DMS153 (cell line): ENCODE data around the gene PARP16.
A peak's percentile ranks its signal among the peaks of the same experiment; 100 is the strongest.

Source experiments
- DNase-seq: peaks from one replicate; lab custom pipeline; 2025; lab: John Stamatoyannopoulos, UW

Gene PARP16

DNA sequence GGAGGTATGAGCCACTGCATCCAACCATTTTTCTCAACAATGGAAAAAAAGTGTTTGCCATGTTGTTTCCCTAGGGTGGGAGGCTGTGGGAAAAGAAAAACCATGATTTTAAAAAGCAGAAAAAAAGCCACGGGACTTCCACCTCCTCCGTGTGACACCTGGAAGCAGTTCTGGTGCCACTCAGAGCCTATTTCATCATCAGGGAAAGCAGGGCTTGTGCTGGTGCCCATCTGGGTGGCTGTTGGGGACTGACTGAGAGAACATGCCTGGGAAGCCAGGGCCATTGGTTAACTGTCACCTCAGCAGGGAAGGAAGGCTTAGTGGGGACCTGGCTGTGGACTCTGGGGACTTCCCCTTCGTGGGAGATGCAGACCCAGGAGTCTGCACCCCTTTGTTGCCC, 25.1 kb upstream of the PARP16 start:
- no peak for DNase-seq

DNA sequence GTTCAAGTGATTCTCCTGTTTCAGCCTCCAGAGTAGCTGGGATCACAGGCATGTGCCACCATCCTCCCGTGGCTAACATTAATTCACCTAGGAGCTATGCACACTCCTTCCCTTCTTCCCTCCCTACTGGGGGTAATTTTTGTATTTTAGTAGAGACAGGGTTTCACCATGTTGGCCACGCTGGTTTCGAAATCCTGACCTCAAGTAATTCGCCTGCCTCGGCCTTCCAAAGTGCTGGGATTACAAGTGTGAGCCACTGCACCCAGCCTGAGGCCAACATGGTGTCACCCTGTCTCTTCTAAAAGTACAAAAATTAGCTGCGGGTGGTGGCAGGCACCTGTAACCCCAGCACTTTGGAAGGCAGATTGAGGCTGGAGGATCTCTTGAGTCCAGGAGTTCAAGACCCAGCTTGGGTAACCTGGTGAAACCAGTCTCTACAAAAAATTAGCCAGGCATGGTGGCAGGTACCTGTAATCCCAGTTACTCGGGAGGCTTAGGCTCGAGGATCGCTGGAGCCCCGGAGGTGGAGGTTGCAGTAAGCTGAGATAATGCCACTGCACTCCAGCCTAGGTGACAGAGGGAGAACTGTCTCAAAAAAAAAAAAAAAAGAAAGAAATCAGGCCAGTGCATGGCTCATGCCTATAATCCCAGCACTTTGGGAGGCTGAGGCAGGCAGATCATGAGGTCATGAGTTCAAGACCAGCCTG, 23.9 kb upstream of the PARP16 start:
- no peak for DNase-seq

DNA sequence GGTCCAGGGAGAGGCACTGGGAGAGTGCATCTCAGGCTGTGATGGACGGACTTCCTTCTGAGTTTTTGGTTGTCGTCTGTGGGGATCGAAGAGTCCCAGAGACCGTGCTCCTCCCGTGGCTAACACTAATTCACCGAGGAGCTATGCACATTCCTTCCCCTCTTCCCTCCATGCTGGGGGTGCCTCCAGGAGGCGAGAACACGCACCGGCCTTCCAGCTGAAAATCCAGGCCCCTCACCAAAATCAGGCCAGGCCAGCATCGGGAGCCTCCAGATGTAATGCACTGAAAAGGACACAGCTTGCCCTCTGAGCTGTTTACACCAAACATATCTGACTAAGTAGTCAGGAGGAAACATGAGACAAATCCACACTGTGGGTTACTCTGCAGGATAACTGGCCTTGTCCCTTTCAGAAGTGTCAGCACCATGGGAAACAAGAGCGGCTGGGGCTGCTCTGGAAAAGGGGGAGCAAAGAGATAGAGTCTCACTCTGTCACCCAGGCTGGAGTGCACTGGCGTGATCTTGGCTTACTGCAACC, 23.3 kb upstream of the PARP16 start:
- no peak for DNase-seq

DNA sequence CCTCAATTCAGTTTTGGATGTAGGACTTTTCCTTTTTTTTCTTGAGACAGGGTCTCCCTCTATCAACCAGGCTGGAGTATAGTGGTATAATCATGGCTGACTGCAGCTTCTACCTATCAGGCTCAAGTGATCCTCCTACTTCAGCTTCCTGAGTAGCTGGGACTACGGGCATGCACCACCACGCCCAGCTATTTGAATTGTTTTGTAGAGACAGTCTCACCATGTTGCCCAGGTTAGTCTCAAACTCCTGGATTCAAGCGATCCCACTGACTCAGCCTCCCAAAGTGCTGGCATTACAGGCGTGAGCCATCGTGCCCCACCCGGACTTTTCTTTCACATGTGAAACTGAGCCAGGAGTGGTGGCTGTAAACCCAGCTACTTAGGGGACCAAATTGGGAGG, 21.3 kb upstream of the PARP16 start:
- no peak for DNase-seq

DNA sequence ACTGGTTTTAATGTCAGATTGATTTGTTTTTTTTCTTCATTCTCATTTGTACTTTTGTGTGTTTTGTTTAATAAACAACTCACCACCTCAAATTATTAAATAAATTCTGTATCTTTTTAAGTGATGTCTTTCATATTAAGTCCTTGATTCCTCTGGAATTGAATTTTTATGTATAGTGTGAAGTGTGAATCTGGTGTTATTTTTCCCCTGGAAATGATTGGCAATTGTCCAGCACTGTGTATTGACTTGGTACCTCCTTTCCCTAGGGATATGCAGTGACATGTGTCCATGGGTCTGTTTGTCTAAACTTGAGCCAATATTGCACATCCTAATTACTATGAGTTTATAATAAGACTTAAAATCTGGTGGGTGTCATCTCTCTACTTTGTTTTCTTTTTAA, 19.9 kb upstream of the PARP16 start:
- DNase-seq: no peak

DNA sequence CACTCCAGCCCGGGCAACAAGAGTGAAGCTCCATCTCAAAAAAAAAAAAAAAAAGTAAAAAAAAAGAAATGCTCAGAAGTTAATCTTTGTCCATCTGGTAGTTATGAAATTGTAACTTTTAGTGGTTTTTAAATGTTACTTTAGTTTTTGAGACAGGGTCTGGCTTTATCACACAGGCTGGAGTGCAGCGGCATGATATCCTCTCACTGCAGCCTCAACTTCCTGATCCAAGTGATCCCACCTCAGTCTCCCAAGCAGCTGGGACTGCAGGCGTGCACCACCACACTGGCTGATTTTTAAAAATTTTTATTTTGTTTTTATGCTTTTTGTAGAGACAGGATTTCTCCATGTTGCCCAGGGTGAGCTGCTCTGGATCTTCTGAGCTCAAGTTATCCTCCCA, 19.1 kb upstream of the PARP16 start:
- no peak for DNase-seq

DNA sequence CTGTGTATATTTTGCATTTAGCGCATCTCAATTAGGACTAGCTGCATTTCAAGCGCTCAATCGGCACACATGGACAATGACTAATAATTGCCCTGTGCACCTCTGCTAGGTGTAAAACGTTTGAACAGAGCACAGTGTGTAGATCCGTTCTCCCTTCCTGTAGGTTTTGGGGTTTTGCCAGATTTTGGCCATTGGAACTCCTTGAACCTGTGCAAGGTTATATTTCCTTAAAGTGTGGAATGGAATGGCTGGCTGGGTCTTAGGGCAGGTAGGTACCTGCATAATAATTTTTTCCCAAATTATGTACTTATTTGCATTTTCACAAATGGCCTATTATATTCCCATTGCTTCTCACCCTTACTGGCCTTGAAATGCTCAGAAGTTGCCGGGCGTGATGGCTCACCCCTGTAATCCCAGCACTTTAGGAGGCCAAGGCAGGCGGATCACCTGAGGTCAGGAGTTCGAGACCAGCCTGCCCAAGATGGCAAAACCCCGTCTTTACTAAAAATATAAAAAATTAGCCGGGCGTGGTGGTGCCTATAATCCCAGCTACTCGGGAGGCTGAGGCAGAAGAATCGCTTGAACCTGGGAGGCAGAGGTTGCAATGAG, 18.6 kb upstream of the PARP16 start:
- no peak for DNase-seq

DNA sequence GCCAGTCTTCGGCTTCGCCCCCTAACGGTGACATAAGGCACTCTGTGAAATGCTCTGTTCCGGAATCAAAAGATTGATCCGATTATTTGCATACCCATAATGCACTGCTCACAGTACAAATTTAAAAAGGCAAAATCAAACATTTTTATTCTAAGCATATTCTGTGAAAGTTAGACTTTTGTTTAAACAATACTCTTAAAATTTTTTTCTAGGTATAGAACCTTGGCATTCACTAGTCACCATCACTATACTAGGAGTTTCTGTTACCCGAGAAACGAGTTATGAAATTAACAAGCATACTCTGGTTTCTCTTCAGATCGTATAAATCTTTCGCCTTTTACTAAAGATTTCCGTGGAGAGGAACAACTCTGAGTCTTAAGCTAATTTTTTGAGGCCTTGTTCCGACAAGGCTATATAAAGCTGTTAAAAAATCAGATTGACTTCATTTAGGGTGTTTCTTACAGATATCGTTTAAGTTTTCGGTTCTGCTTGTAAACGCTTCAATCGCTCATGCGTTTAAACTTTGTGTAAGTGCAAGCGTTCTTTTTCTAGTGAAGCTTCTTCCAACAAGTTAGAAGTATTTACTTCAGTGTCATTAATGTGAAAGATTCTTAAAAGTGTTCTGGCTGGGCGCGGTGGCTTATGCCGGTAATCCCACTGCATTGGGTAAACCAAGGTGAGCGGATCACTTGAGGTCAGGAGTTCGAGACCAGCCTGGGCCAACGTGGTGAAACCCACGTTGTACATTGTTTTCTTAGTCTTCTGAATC, 17.9 kb upstream of the PARP16 start, which contains the start of gene RNU5B-1:
Gene RNU5B-1 (plus strand): TSS at position 297 of the 769 bp plus-strand sequence.
- DNase-seq: peak; percentile 85

DNA sequence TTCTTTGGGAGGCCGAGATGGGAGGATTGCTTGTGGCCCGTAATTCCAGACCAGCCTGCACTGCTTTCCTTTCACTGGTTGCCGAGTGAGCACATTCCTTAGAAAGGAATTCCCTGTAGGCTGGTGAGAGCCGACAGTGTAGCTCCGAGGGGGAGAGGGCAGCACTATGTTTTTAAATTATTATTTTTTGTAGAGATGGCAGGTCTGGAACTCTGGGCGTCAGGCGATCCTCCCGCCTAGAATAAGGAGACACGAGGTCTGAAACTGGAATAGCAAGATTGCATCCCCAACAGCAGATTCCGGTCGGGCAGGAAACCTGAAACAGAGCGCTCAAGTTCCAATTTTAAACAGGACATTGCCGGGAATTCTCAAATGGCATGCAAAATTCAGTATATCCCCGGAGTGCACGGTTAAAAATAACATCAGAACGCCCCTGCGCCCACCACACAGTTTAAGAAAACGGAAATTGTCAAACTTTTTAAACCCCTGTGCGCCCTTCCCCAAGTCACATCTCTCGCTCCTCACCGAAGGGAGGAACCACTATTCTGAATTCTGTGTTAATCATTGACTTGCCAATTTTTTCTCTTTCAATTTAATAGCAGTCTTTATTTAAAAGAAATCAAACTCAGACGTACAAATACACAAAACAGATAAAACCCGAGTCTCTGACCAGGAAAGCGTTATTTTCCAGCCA, 17.2 kb upstream of the PARP16 start:
- DNase-seq: peak; percentile 3

DNA sequence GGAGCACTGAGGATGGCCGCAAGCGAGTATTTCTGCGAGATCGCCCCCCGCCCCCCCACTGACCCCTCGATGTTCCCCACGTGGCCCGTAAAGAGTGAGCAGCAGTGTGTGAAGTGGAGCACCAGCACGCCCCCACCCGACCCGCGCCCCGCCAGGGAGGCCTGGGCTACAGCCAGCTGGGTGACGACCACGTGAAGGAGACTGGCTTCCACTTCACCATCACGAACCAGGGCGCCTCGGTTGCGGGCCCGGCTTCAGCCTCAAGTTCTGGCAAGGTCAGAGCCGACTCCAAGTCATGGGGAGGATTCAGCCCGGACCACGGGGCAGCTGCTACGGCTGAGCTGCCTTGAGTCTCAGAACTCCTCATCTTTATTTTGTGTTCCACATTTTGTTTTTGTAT, 15.4 kb upstream of the PARP16 start:
- no peak for DNase-seq

DNA sequence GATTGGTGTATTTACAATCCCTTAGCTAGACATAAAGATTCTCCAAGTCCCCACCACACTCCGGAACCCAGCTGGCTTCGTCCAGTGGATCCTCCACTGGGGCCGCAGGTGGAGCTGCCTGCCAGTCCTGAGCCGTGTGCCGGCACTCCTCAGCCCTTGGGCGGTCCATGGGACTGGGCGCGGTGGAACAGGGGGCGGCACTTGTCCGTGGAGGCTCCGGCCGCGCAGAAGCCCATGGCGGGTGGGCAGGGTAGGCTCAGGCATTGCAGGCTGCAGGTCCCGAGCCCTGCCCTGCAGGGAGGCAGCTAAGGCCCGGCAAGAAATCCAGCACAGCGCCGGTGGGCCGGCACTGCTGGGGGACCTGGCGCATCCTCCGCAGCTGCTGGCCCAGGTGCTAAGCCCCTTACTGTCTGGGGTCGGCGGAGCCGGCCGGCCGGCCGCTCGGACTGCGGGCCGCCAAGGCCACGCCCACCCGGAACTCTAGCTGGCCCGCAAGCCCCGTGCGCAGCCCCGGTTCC, 14.3 kb upstream of the PARP16 start:
- no peak for DNase-seq

DNA sequence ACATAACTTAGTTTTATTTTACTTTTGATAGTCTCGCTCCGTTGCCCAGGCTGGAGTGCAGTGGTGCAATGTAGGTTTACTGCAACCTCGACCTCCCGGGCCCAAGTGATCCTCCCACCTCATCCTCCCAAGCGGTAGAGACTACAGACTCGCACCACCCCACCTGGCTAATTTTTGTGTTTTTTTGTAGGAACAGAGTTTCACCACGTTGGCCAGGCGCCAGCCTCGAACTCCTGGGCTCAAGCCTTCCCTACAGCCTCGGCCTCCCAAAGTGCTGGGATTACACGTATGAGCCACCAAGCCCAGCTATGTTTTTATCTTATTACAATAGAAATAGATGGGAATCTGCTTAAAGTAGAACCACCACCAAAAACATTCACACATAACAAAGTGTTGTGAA, 12.0 kb upstream of the PARP16 start:
- DNase-seq: no peak

DNA sequence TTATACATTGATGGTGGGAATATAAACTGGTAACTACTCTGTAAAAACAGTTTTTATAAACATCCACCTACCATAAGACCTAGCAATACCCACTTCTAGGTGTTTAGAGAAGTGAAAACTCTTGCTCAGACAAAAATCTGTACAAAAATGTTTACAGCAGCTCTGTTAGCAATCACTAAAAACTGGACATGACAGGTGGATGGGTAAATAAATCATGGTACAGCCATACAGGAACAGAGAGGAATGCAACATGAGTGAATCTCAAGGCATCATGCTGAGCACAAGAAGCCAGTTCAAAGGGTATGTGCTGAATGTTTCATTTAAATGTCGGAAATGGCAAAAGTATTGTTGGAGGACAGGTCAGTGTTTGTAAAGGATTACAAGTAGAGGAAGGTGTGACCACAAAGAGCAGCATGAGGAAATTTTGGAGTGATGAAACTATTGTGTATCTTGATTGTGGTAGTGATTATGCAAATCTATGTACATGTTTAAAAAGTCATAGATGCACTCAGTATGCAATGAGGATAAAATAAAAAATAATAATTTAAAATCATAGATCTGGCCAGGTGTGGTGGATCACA, 6.3 kb upstream of the PARP16 start:
- DNase-seq: no peak

DNA sequence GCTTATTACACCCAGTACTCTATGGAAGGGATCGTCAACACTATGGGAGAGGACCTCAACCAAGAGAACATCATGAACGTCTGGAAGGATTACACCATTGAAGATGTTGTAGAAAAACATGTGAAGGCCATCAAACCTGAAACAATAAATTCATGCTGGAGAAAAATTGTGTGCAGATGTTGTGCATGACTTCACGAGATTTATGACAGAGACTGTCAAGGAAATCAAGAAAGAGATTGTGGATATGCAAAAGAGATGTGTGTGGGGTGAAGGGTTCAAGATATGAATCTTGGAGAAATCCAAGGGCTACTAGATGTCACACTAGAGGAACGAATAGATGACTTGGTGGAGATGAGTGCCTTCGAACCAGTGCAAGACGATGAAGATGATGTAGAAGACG, 3.5 kb upstream of the PARP16 start:
- DNase-seq: no peak

DNA sequence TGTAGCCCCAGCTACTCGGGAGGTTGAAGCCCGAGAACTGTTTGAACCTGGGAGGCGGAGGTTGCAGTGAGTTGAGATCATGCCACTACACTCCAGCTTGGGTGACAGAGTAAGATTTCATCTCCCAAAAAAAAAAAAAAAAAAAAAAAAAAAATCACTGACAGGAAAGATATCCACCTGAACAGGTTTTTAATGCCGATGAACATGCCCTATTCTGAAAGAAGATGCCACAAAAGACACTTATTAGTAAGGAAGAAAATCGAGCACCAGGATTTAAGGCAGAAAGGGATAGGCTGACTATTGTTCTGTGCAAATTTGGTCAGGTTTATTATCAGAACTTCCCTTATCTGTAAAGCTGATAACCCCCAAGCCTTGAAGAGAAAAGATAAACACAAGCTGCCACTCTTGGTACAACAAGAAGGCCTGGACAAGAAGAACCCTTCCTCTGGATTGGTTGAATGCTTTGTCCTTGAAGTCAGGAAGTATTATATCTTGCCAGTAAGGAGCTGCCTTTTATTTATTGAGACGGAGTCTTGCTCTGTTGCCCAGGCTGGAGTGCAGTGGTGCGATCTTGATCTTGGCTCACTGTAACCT, 2.7 kb upstream of the PARP16 start:
- DNase-seq: no peak

DNA sequence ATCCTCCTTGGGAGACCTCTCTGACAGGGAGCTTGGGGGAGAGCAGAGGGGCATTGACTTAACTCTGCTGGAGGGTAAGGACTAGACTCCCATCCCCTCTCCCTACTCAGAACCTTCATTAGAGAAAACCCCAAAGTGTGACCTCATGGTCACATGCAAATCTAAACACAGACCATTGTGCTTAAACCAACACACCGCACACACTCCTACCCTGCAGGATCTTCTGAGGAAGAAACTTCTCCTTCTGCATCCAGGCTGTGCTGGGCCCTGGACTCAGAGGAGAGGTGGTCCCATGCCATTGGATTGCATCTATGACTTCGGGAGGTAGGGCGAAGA, 805 bp upstream of the PARP16 start:
- DNase-seq: no peak

DNA sequence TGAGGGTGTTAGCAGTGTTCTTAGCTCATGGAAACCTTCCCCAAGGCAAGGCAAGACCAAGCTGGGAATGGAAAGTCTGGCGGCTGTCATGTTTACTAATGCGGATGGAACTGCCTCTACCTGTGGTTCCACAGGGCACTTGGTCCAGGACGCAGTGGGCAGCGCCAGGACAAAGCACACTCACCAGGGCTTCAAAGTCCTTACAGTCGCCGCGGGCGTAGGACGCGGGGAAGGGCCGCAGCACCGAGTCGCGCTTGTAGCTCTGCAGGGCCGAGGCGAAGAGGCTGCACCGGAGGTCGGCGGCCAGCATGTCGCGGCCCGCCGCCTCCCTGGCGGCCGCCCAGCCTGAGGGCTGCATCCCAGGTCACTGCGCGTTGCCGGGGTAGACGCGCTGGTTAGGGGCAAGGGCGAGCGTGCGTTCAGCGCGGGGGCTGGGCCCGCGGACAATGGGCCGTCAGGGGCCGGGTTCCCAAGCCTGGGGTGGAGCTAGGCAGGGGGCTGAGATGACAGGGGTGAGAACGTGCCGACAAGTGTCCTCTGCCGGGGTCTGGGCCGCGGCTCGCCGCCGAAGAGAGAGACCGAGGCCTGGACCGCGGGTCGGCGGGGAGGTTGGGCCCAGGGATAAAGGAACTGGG, 497 bp downstream of the PARP16 start:
- no peak for DNase-seq

DNA sequence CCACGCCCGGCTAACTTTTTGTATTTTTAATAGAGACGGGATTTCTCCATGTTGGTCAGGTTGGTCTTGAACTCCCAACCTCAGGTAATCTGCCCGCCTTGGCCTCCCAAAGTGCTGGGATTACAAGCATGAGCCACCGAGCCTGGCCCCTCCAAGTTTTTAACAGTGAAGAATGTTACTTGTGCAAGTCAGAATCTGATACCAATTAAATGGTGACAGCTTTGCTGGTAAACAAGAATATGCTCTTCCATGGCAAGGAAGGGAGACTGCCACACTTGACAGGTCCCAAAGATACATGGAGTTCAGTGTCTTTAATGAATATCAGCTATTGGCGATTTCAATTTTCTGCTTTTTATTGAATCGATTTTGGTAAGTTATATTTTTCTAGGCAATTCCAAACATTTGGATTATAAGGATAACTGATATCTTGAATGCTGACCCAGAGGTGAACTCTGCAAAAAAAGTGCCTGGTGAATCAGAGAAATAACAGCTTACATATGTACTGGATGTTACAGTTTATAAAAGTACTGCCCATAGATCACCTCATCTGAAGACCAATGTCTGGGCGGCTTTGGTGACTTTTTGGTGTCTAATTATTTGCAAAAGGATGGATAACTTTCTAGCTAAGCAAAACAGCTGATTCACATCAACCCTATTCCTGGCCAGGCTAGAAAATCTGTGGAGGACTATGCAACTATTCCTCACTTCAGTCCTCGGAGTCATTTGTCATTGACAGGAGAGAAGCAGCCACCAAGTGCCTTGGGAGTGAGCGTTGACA, 1.2 kb downstream of the PARP16 start:
- DNase-seq: no peak

DNA sequence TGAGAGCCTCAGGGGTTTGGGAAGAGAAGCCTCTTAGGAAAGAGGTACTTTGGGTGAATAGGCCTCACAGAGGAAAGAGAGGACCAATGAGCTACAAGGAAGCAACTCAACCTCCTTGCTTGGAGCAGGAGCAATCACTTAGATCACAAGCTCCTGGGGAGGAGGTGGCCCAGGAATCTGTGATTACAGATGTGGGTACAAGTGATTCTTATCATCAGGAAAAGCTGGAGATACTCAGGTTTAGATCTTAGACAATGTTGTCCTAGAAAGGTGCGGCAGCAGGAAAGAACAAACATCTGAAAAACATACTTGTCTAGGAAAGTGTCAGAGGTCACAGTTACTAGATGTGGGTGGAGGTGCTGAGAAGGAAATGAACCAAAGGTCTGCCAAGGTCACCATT, 8.2 kb downstream of the PARP16 start:
- no peak for DNase-seq

DNA sequence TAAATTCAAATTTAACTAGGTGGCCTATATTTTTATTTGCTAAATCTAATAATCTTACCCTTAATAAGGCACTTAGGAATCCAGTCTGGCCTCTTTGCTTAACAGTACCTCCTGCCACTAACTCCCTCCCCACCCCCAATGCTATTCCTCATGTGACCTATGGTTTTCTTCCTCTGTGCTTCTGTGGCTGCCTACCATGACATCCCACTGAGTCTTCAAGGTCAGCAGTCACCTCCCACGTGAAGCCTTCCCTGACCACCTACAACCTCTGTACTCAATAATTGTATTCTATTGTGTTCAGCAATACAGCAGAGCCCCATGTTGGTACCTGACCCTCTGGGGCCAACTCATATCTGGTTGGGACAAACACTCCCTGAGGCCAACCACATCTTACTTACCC, 9.7 kb downstream of the PARP16 start:
- no peak for DNase-seq
